Left ventricle myocardium inferior (tissue), 1 donor: ENCODE data around the gene PPP1R16B. TPM values are rescaled to one million over a fixed set of nuclear protein-coding genes. Genes with fewer than 3 reads are reported as not detected.
"Not testable (repeated sequence)": the region's sequence is repeated elsewhere in the genome, so short reads cannot be mapped to it uniquely, and the experiment has no call there.

Experiments used
- DNase-seq: peaks from one replicate; pipeline ENCODE4 v3.0.0-alpha.2; 2020
- H3K27ac ChIP-seq: fragments of 200-600 bp; replicated peaks from 2 replicates; pipeline ENCODE4 v1.8.0; 2021
- H3K27me3 ChIP-seq: fragments of 200-600 bp; 2 replicates; pipeline ENCODE4 v1.8.0; 2021; ENCODE audit warnings: low read depth
- H3K36me3 ChIP-seq: fragments of 200-600 bp; 2 replicates; pipeline ENCODE4 v1.8.0; 2021
- H3K4me1 ChIP-seq: fragments of 200-600 bp; 2 replicates; pipeline ENCODE4 v1.8.0; 2021
- H3K4me3 ChIP-seq: fragments of 200-600 bp; 2 replicates; pipeline ENCODE4 v1.8.0; 2021; ENCODE audit warnings: mild to moderate bottlenecking, moderate library complexity
- H3K9me3 ChIP-seq: fragments of 200-600 bp; replicated peaks from 2 replicates; pipeline ENCODE4 v1.8.0; 2021
- CTCF ChIP-seq: fragments of 200-600 bp; IDR thresholded peaks from 2 replicates; pipeline ENCODE4 v1.8.0; 2021; ENCODE audit warnings: antibody characterized with exemption, mild to moderate bottlenecking, borderline replicate concordance
- intact Hi-C: fragments of 100-400 bp; cut with micrococcal nuclease; formaldehyde crosslinking; loops from one replicate; pipeline ENCODE4 v1.11.0; 2022
- total RNA-seq: library from RNA; stranded (reverse); fragmentation: NEBNext Ultra II Directional; extraction: Animal tissue kit (Norgen Biotek cat#: 25700); gene quantifications from one replicate; pipeline ENCODE4 v1.2.1, GENCODE V29; 2021
- donor health status: DM: no; HTN: yes; CAD: no; lungs with severe emphysema.

The PPP1R16B gene
- total RNA-seq, 1 donor from 2014 or later = 6.3 TPM

- Histone ChIP-seq H3K4me3 (no peak overlapping the region), H3K27me3 (peaks cover 2% of the 10 kb centered on the region), H3K27ac (no peak overlapping the region), H3K9me3 (no peaks in the 10 kb centered on the region), H3K36me3 (no peaks in the 10 kb centered on the region), H3K4me1 (peaks cover 4% of the 10 kb centered on the region)
- no peak for DNase-seq
- intact Hi-C loops = no loop called here
- no peak for TF ChIP-seq CTCF
These were observed 51.1 kb downstream of the PPP1R16B start for GRCh38 chr20:38856570-38856969.

DNA sequence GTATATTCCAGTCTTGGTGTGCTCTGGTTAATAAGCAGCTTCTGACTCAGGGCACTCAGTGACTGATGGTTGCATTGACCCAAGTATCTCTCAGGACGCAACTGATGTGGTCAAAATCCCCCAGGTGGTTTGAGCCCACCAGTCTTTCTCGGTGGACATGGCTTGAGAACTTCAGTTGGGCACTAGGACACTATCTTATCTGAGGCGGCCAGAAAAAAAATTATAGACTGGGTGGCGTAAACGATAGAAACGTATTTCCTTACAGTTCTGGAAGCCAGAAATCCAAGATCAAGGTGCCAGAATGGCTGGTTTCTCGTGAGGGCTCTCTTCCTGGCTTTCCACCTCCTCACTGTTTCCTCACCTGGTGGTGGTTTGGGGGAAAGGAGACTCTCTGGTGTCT lies 52.2 kb downstream of the PPP1R16B start:
- Histone ChIP-seq H3K27ac (no peak overlapping the region), H3K9me3 (no peaks in the 10 kb centered on the region), H3K27me3 (peaks cover 2% of the 10 kb centered on the region), H3K4me3 (no peak overlapping the region), H3K36me3 (no peaks in the 10 kb centered on the region), H3K4me1 (peaks cover 4% of the 10 kb centered on the region)
- no peak for TF ChIP-seq CTCF
- DNase-seq = no peak
- intact Hi-C loops = no loop called here

DNA sequence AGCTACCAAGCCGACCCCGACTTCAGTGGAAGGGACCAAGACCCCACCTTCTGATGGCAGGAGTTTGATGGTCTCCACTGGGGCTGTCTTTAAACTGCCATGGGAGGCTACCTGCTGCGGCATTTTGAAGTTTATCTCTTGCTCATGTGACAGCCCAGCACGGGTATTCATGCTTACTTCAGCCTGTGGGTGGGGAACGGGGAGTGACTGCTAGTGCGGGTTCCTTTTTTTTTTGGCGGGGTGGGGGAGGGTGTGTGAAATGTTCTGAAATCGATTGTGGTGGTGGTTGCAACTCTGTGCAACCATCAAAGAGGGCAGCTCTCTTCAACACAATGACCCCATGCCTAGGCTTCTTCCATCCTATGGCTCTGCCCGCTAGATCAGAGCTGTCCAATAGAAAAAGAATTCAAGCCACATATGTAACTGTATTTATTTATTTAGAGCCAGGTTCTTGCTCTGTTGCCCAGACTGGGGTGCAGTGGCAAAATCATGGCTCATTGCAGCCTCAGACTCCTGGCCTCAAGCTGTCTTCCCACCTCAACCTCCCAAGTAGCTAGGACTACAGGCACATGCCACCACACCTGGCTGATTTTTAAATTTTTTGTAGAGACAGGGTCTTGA lies 53.7 kb downstream of the PPP1R16B start:
- Histone ChIP-seq H3K36me3 (no peaks in the 10 kb centered on the region), H3K27ac (no peak overlapping the region), H3K4me3 (no peak overlapping the region), H3K4me1 (peaks cover 4% of the 10 kb centered on the region), H3K9me3 (no peaks in the 10 kb centered on the region), H3K27me3 (peaks cover 2% of the 10 kb centered on the region)
- no peak for DNase-seq
- TF ChIP-seq CTCF = no peak
- intact Hi-C loops = no loop called here

- DNase-seq, intact Hi-C loops, H3K4me3 ChIP-seq, H3K27me3 ChIP-seq, H3K36me3 ChIP-seq, H3K9me3 ChIP-seq, H3K4me1 ChIP-seq, H3K27ac ChIP-seq: not testable (repeated sequence)
These were observed 54.4 kb downstream of the PPP1R16B start for GRCh38 chr20:38859857-38860256.

- no peak overlapping the region for H3K27ac ChIP-seq
- no peaks in the 10 kb centered on the region for H3K36me3 ChIP-seq
- intact Hi-C loops = no loop called here
These were observed 55.5 kb downstream of the PPP1R16B start for GRCh38 chr20:38861071-38861401.

More at GRCh38 chr20:38861071-38861401, 55.5 kb downstream of the PPP1R16B start:
- Histone ChIP-seq H3K27me3 (peaks cover 2% of the 10 kb centered on the region), H3K4me3 (no peak overlapping the region), H3K9me3 (no peaks in the 10 kb centered on the region), H3K4me1 (peaks cover 15% of the 10 kb centered on the region)
- TF ChIP-seq CTCF = no peak
- DNase-seq = no peak
